HG02973 (cell line): ENCODE results near the gene VAMP7.
"Not testable (repeated sequence)": the region's sequence is repeated elsewhere in the genome, so short reads cannot be mapped to it uniquely, and the experiment has no call there.

Experiments used
- ATAC-seq: cut with Tn5 transposase; IDR thresholded peaks from one replicate; pipeline ENCODE4 v1.9.1; 2021; ENCODE audit warnings: moderate library complexity; ENCODE audit not compliant: unreplicated experiment

The VAMP7 gene

GRCh38 chrX:155881158-155881993, at the start of gene VAMP7:
Gene VAMP7, plus strand, starts transcription at chrX:155881345. Its CDS starts 8,122 bp downstream, at chrX:155889467.
- ATAC-seq: peak; percentile 96

GRCh38 chrX:155841232-155841631, 39.9 kb upstream of the VAMP7 start:
- ATAC-seq: no peak

- ATAC-seq: not testable (repeated sequence)
Observed at GRCh38 chrX:155851786-155852185, 29.4 kb upstream of the VAMP7 start.

GRCh38 chrX:155857561-155857960, 23.6 kb upstream of the VAMP7 start:
- ATAC-seq: no peak

GRCh38 chrX:155864655-155865054, 16.5 kb upstream of the VAMP7 start:
- ATAC-seq: no peak

GRCh38 chrX:155865193-155865592, 16.0 kb upstream of the VAMP7 start:
- ATAC-seq: no peak

GRCh38 chrX:155867821-155868220, 13.3 kb upstream of the VAMP7 start:
- ATAC-seq: no peak

GRCh38 chrX:155870958-155871357, 10.2 kb upstream of the VAMP7 start:
- no peak for ATAC-seq

- ATAC-seq: no peak
Observed at GRCh38 chrX:155871934-155872333, 9.2 kb upstream of the VAMP7 start.

GRCh38 chrX:155873188-155873587, 8.0 kb upstream of the VAMP7 start:
- no peak for ATAC-seq

- ATAC-seq: no peak
Observed at GRCh38 chrX:155874571-155875244, 6.4 kb upstream of the VAMP7 start.

GRCh38 chrX:155876704-155877103, 4.4 kb upstream of the VAMP7 start:
- ATAC-seq: no peak

GRCh38 chrX:155877288-155877687, 3.9 kb upstream of the VAMP7 start:
- no peak for ATAC-seq

- ATAC-seq: no peak
Observed at GRCh38 chrX:155880586-155881157, 473 bp upstream of the VAMP7 start.

GRCh38 chrX:155886409-155886808, 5.3 kb downstream of the VAMP7 start:
- no peak for ATAC-seq

- ATAC-seq: no peak
Observed at GRCh38 chrX:155888139-155888538, 7.0 kb downstream of the VAMP7 start.

GRCh38 chrX:155889328-155889727, 8.2 kb downstream of the VAMP7 start:
- no peak for ATAC-seq

- no peak for ATAC-seq
Observed at GRCh38 chrX:155891446-155892210, 10.5 kb downstream of the VAMP7 start.

GRCh38 chrX:155893521-155893920, 12.4 kb downstream of the VAMP7 start:
- no peak for ATAC-seq

GRCh38 chrX:155896512-155896911, 15.4 kb downstream of the VAMP7 start:
- ATAC-seq: no peak

GRCh38 chrX:155899366-155899765, 18.2 kb downstream of the VAMP7 start:
- no peak for ATAC-seq
